Tibial nerve (tissue), 4 donors: Measurements from ENCODE around the gene NFE2L3. TPM values are rescaled to one million over a fixed set of nuclear protein-coding genes. Genes with fewer than 3 reads are reported as not detected.
"Not testable (repeated sequence)": the region's sequence is repeated elsewhere in the genome, so short reads cannot be mapped to it uniquely, and the experiment has no call there.

Source experiments
- DNase-seq, 2 donors: peaks; one replicate each; pipeline ENCODE4 v3.0.0-alpha.2; 2019; ENCODE audit warnings: low spot score in 2 of 2
- H3K27ac ChIP-seq, 4 donors: fragments of 200-600 bp; sonication (generic) in 3 of 4; one replicate each; pipeline ENCODE4 v1.5.1; 2017 to 2019; ENCODE audit warnings: mild to moderate bottlenecking in 1 of 4
- H3K27me3 ChIP-seq, 2 donors: fragments of 200-600 bp; sonication (generic) in 1 of 2; one replicate each; pipeline versions ENCODE4 v1.5.1 to v1.6.0; 2017 to 2019
- H3K36me3 ChIP-seq, 3 donors: fragments of 200-600 bp; sonication (generic); one replicate each; pipeline ENCODE4 v1.5.1; 2018 to 2019
- H3K4me1 ChIP-seq, 4 donors: fragments of 200-600 bp; sonication (generic) in 3 of 4; one replicate each; pipeline ENCODE4 v1.5.1; 2017 to 2019
- H3K4me3 ChIP-seq, 4 donors: fragments of 200-600 bp; sonication (generic) in 3 of 4; one replicate each; pipeline ENCODE4 v1.5.1; 2017 to 2019; ENCODE audit warnings: mild to moderate bottlenecking in 1 of 4, moderate library complexity in 1 of 4
- H3K9me3 ChIP-seq, 4 donors: fragments of 200-600 bp; sonication (generic) in 3 of 4; one replicate each; pipeline ENCODE4 v1.5.1; 2017 to 2019
- CTCF ChIP-seq, 5 experiments: fragments of 200-600 bp in 3 of 5; fragments of 450-650 bp in 2 of 5; sonication (generic) in 3 of 5; IDR thresholded peaks; one replicate each; pipeline ENCODE4 v1.5.1; 2016 to 2019; ENCODE audit warnings: antibody characterized with exemption in 5 of 5, mild to moderate bottlenecking in 3 of 5, moderate library complexity in 2 of 5
- EP300 ChIP-seq, 2 donors: sonication (generic); formaldehyde crosslinking; IDR thresholded peaks; one replicate each; pipeline ENCODE4 v1.6.1; 2017; ENCODE audit warnings: antibody characterized with exemption in 2 of 2, mild to moderate bottlenecking in 1 of 2
- POLR2A ChIP-seq, 2 donors: fragments of 450-650 bp; IDR thresholded peaks; one replicate each; pipeline ENCODE4 v1.6.1; 2017; ENCODE audit warnings: antibody characterized with exemption in 2 of 2, mild to moderate bottlenecking in 2 of 2, moderate library complexity in 2 of 2
- WGBS, 2 donors: methylation state at CpG; one replicate each; pipeline ENCODE4 v1.1.5; 2018; 5-methylcytosine and 5-hydroxymethylcytosine counted together
- total RNA-seq, 4 donors: library from RNA; depleted of rRNA; stranded (reverse); fragments of >200 nt; gene quantifications; one replicate each; pipeline ENCODE4 v1.1.0, GENCODE V29; 2016

Gene NFE2L3
- total RNA-seq, 4 donors from 2014 or later: 2.7 to 6.5 (median 5.1) TPM

- 92 to 96% methylated on average over 1 of the region's 1 CpG for WGBS, 2 donors
- Histone ChIP-seq H3K27me3 (no peaks in the 10 kb centered on the region), H3K9me3 (no peaks in the 10 kb centered on the region), H3K27ac (no peak overlapping the region), H3K36me3 (peaks cover 0 to 54% (median 0%) of the 10 kb centered on the region in 3 donors), H3K4me3 (no peak overlapping the region), H3K4me1 (peaks cover 0 to 5% (median 0%) of the 10 kb centered on the region in 4 donors)
- no peak for DNase-seq
- no peak for TF ChIP-seq EP300 (IDR thresholded peaks at IDR 0.05)
- no peak for TF ChIP-seq CTCF (IDR thresholded peaks at IDR 0.05)
- TF ChIP-seq POLR2A (IDR thresholded peaks at IDR 0.05): no peak
These were observed 18.7 kb downstream of the NFE2L3 start for GRCh38 chr7:26170663-26171062.

GRCh38 chr7:26171601-26172000, 19.6 kb downstream of the NFE2L3 start:
- WGBS, 2 donors: 94 to 98% methylated on average over 2 of the region's 2 CpGs
- no peak for DNase-seq
- no peaks in the 10 kb centered on the region for H3K27me3 ChIP-seq
- H3K27ac ChIP-seq: no peak overlapping the region
- H3K4me3 ChIP-seq: no peak overlapping the region
- peaks cover 0 to 5% (median 0%) of the 10 kb centered on the region in 4 donors for H3K4me1 ChIP-seq
- peaks cover 0 to 47% (median 0%) of the 10 kb centered on the region in 3 donors for H3K36me3 ChIP-seq
- no peak for TF ChIP-seq EP300 (IDR thresholded peaks at IDR 0.05)
- TF ChIP-seq CTCF (IDR thresholded peaks at IDR 0.05): no peak
- TF ChIP-seq POLR2A (IDR thresholded peaks at IDR 0.05): no peak
- H3K9me3 ChIP-seq: no peaks in the 10 kb centered on the region

- Histone ChIP-seq H3K36me3 (peaks cover 0 to 42% (median 0%) of the 10 kb centered on the region in 3 donors), H3K4me1 (peaks cover 0 to 2% (median 0%) of the 10 kb centered on the region in 4 donors)
These were observed 20.1 kb downstream of the NFE2L3 start for GRCh38 chr7:26172048-26172447.

GRCh38 chr7:26175903-26176302, 23.9 kb downstream of the NFE2L3 start:
- H3K36me3 ChIP-seq: peaks cover 0 to 21% (median 0%) of the 10 kb centered on the region in 3 donors
- not testable (repeated sequence) for DNase-seq, H3K27me3 ChIP-seq, H3K9me3 ChIP-seq, H3K27ac ChIP-seq, H3K4me1 ChIP-seq, H3K4me3 ChIP-seq
- WGBS, 2 donors: 64 to 78% methylated on average over 2 to 3 of the region's 4 CpGs

More at GRCh38 chr7:26172048-26172447, 20.1 kb downstream of the NFE2L3 start:
- no peak for TF ChIP-seq CTCF (IDR thresholded peaks at IDR 0.05)
- TF ChIP-seq EP300 (IDR thresholded peaks at IDR 0.05): no peak
- TF ChIP-seq POLR2A (IDR thresholded peaks at IDR 0.05): no peak
- DNase-seq: no peak
- H3K27ac ChIP-seq: no peak overlapping the region
- no peaks in the 10 kb centered on the region for H3K9me3 ChIP-seq
- no peaks in the 10 kb centered on the region for H3K27me3 ChIP-seq
- no peak overlapping the region for H3K4me3 ChIP-seq
- WGBS, 2 donors: 95 to 98% methylated on average over 1 of the region's 1 CpG

GRCh38 chr7:26176696-26177095, 24.7 kb downstream of the NFE2L3 start:
- not testable (repeated sequence) for H3K27ac ChIP-seq, DNase-seq, H3K27me3 ChIP-seq, H3K4me1 ChIP-seq, H3K9me3 ChIP-seq, H3K4me3 ChIP-seq
- peaks cover 0 to 13% (median 0%) of the 10 kb centered on the region in 3 donors for H3K36me3 ChIP-seq
- WGBS, 2 donors: 97% methylated on average over 6 of the region's 26 CpGs; no CpG with 5 or more reads in 1 of the 2 donors

- H3K36me3 ChIP-seq, H3K4me3 ChIP-seq, DNase-seq, H3K4me1 ChIP-seq, H3K27me3 ChIP-seq, H3K9me3 ChIP-seq, H3K27ac ChIP-seq: not testable (repeated sequence)
- 89 to 90% methylated on average over 17 to 19 of the region's 20 CpGs for WGBS, 2 donors
These were observed 25.3 kb downstream of the NFE2L3 start for GRCh38 chr7:26177269-26177668.
